PFSK-1 (cell line): ENCODE measurements around the gene PHYHD1. TPM values are rescaled to one million over a fixed set of nuclear protein-coding genes. Genes with fewer than 3 reads are reported as not detected.

Source experiments
- FOXP2 ChIP-seq: optimal IDR thresholded peaks from 2 replicates; pipeline ENCODE3; 2011; ENCODE audit warnings: borderline replicate concordance, control low read depth, inconsistent platforms; ENCODE audit not compliant: insufficient read depth; ENCODE audit errors: extremely low read length, extremely low read depth
- POLR2AphosphoS5 ChIP-seq: IDR thresholded peaks from 2 replicates; pipeline ENCODE4 v1.6.1; 2012; ENCODE audit warnings: low read depth, mild to moderate bottlenecking, control low read depth, low read length, moderate library complexity
- REST ChIP-seq, 2 experiments: IDR thresholded peaks; 2 replicates each; pipeline versions ENCODE4 v1.6.1 to v1.8.0; 2011 to 2012; ENCODE audit warnings: low read depth in 2 of 2, low read length in 2 of 2, control low read depth in 1 of 2, inconsistent platforms in 1 of 2, mild to moderate bottlenecking in 1 of 2, moderate library complexity in 1 of 2; ENCODE audit not compliant: insufficient read depth in 1 of 2
- SIN3A ChIP-seq: IDR thresholded peaks from 2 replicates; pipeline ENCODE4 v1.6.1; 2012; ENCODE audit warnings: mild to moderate bottlenecking, low read length, moderate library complexity, borderline replicate concordance; ENCODE audit not compliant: insufficient read depth
- TAF1 ChIP-seq: IDR thresholded peaks from 2 replicates; pipeline ENCODE4 v1.6.1; 2012; ENCODE audit warnings: low read length, control low read depth, borderline replicate concordance; ENCODE audit not compliant: insufficient read depth
- polyA plus RNA-seq: library from polyadenylated mRNA; unstranded; fragments of >200 nt; gene quantifications from one replicate; pipeline ENCODE4 v1.2.1, GENCODE V29; 2012; ENCODE audit warnings: low read depth, missing spikeins; ENCODE audit not compliant: insufficient read length

The PHYHD1 gene
- not detected for polyA plus RNA-seq

DNA sequence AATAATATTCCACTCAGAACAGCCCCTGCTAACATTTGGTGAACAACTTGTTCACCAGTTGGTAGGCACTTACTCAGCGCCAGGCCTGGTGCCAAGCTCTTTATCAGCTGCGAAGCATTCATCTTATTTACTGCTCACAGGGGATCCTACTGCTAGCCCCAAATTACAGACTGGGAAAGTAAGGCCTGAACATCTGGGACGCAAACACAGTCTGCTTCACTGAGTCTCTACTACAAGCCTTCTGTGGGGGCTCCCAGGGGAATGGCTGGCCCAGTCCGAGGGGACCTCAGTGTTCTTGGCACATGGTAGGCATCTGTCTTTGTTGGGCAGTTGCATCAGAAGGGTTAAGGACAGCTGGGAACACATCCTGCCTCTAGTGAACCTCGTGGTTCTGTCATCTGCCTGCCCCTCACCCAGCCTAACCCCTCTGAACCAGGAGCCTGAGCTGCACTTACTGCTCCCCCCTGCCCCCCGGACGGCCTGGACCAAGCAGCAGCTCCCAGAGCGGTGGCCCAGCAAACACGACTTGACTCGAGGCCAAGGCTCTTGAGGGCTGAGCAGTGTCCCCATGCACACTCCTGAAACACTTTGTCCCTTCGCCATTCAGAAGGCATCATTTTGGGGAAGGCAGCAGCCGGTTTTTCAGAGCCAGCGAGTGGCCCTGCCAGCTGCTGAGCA lies at the start of gene PHYHD1:
Gene PHYHD1, plus strand, starts transcription at position 602 of the 678 bp plus-strand sequence. CDS start 1,342 bp downstream, outside the sequence.
- TF ChIP-seq POLR2AphosphoS5, result no peak
- TF ChIP-seq SIN3A, result no peak
- TF ChIP-seq TAF1, result no peak

GRCh38 chr9:128877852-128878251 lies 42.9 kb upstream of the PHYHD1 start:
- TF ChIP-seq POLR2AphosphoS5 (no peak), SIN3A (no peak), REST (IDR thresholded peaks at IDR 0.05; ENCODE audit: insufficient read depth in 1 of 2, low read depth in 2 of 2, low read length in 2 of 2) (no peak), TAF1 (no peak), FOXP2 (no peak)

- TF ChIP-seq TAF1 (peak; percentile 75; the same call in 1 of the 2 replicates), REST (IDR thresholded peaks at IDR 0.05; ENCODE audit: insufficient read depth in 1 of 2, low read depth in 2 of 2, low read length in 2 of 2) (no peak)
Measured at GRCh38 chr9:128881884-128882676, 38.7 kb upstream of the PHYHD1 start, which contains the start of the genes KYAT1 and LRRC8A. KYAT1 (minus strand) TSS chr9:128881950; CDS start chr9:128845405, 36,545 bp downstream. LRRC8A (plus strand) TSS chr9:128882133; CDS start chr9:128907165, 25,032 bp downstream.

- TF ChIP-seq TAF1 (no peak), SIN3A (no peak), REST (IDR thresholded peaks at IDR 0.05; ENCODE audit: insufficient read depth in 1 of 2, low read depth in 2 of 2, low read length in 2 of 2) (no peak), FOXP2 (no peak)
Measured at GRCh38 chr9:128882677-128883603, 37.8 kb upstream of the PHYHD1 start.

DNA sequence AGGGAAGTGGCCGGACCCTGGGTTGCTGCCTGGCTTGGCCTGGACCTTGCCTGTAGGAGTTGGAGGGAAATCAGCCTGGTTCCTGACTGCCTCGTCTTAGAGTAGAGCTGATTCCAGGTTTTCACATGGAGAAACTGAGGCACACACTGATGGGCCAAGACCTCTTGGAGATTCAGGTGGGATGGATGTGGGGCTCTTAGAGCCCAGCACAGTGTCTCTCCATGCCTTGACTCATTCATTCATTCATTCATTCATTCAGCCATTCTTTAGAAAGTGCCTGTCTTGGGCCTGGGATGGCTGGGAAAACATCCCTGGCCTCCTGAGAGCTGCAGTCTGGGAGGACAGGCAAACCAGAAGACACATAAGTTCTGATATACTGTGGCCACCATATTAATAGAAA lies 36.6 kb upstream of the PHYHD1 start:
- TF ChIP-seq SIN3A, result no peak
- TF ChIP-seq FOXP2, result no peak
- TF ChIP-seq TAF1, result no peak
- no peak for TF ChIP-seq REST (IDR thresholded peaks at IDR 0.05; ENCODE audit: insufficient read depth in 1 of 2, low read depth in 2 of 2, low read length in 2 of 2)
- no peak for TF ChIP-seq POLR2AphosphoS5
